HK-2 (cell line): ENCODE data around the gene BANP.
"Not testable (repeated sequence)": the region's sequence is repeated elsewhere in the genome, so short reads cannot be mapped to it uniquely, and the experiment has no call there.

Experiments
- DNase-seq: peaks from one replicate; pipeline ENCODE4 v3.0.0-alpha.2; 2018; ENCODE audit not compliant: unreplicated experiment

Gene BANP

DNA sequence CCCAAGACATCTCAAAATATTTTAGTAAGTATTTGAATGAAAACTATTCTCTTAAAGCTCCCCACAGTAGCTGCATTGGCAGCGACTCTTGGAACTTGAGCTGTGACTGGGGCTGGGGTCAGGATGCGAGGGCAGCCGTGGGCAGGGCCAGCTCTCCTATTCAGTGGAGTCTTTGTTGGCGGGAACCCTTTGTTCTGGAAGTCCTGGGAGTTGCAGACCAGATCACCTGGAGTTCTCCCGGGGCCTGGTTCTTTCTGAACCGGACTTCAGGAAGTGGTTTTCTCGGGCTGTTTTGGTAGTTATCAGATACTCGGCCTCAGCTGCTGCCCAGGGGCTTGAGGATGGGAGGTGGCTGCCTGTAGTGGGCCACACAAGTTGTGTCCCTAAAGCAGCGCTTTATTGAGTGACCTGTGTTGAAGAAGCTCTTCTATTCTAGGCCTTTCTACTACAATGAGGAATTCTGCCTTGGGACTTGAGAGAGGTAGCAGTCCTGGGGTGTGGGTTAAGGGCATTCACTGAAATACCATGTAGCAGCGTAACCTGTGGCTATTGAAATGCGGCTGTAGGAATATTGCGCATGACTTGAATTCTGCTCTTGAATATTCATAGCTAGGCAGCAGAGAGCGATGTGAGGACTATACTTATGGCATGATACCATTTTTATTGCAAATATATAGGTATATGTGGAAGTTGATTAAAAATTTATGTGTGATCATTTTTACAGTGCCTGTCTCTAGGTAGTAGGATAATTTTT lies 77.1 kb downstream of the BANP start:
- not testable (repeated sequence) for DNase-seq

- no peak for DNase-seq
Observed at GRCh38 chr16:88030498-88030897, 79.3 kb downstream of the BANP start.

DNA sequence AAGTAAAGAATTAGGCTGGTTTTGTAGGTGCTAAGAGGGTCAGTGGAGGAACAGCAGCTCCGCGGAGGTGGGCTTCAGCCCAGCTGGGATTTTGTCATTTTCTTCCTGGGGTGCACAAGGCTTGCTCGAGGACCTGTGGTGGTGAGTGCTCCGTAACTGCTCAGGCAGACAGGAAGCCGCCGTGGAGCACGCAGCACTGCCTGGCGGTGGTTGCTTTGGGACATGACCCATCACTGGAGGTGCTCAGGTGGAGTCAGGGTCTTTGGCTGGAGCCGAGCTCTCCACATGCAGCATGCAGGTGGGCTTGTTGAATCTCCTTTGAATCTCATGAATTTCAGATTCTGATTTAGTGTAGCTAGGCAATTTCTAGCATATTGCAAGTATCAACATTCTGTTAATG lies 79.7 kb downstream of the BANP start:
- DNase-seq: not testable (repeated sequence)

GRCh38 chr16:88033003-88033740 lies 81.9 kb downstream of the BANP start:
- not testable (repeated sequence) for DNase-seq

GRCh38 chr16:88034770-88035169 lies 83.5 kb downstream of the BANP start:
- DNase-seq: no peak

- DNase-seq: no peak
Observed at GRCh38 chr16:88035292-88035691, 84.1 kb downstream of the BANP start.

DNA sequence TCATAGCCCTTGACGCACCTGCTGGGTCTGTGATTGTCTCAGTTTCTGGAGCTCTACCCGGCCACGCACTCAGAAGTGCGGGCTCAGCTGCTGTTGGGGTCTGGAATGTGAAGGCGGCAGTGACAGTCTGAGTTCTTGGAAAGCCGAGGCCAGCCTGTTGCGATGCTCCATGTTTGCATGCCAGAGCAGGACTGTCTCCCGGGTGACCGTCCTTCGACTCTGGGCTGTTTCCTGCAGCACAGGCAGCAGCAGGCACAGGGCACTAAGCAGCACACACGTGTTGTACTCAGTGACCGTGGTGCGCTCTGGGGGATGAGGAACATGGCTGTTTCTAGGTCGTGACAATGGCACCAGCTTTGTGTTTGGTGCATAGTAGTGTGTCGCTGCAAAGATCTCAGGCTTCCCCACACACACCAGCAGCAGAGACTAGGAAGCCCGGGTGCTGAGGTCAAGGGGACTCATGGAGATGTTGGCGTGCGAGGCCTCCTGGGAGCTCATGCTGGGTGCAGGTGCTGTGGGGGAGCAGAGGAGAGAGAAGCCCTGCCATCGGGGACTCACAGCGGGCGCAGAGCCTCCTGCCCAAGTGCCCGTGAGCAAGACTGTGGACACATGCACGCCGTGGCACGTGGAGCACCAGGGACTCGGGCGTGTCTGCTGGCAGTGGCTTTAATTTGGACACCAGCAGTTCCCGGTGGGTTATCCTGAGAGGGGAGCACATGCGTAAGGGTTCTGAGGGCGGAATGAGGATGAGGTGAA lies 84.8 kb downstream of the BANP start:
- DNase-seq: not testable (repeated sequence)

DNA sequence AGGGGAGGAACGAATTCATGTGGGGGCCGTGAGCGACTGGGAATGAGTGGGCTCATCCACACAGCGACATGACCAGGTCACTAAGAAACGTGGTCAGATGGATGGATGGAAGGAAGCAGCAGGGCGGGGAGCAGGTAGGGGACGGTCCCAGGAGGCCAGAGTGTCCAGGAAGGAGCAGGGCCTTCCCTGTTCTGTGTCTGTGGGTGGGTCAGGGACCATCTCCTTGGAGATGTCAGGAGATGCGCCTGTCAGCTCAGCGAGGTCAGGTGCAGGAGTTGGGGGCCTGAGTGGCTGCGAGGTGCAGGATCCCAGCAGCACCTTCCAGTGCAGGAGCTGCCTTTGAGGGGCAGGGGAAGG lies 85.4 kb downstream of the BANP start:
- not testable (repeated sequence) for DNase-seq

DNA sequence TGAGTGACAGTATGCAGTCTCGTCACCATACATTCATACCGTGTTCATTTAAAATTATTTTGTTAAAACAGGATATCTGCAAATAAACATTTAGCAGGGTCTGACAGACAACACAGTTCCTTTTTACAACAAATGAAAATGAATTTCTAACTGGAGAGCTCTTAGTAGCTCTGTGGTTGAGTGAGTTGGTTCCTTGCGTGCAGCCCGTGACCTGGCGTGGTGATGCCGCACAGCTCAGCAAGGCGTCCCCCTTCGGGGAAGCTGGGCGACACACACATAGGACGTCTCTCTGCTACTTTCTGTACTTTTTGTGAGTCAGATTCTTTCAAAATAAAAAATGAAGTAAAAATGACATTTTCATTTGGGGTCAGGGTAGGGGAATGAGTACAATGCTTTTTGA lies 86.1 kb downstream of the BANP start:
- DNase-seq: not testable (repeated sequence)

- not testable (repeated sequence) for DNase-seq
Observed at GRCh38 chr16:88037876-88038525, 86.8 kb downstream of the BANP start.

- DNase-seq: not testable (repeated sequence)
Observed at GRCh38 chr16:88038526-88038908, 87.3 kb downstream of the BANP start.

DNA sequence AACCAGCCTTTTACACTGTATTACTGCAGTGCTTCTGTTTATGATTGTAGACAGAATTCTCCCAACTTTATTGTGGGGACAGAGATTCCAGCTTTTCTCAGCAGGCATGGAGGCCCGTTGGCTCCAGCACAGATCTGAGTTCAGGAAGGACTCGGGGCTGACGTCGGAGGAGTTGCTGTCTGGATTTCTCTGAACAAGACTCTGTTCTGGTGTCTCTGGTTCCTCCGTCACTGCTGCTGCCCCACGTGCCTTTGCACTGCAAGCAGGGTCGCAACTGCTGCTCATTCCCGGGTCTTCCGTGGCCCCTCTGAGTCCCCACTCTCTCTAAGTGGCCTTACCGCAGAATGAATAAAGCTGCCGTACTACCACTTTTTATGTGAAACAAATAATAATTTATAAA lies 88.4 kb downstream of the BANP start:
- DNase-seq: no peak

DNA sequence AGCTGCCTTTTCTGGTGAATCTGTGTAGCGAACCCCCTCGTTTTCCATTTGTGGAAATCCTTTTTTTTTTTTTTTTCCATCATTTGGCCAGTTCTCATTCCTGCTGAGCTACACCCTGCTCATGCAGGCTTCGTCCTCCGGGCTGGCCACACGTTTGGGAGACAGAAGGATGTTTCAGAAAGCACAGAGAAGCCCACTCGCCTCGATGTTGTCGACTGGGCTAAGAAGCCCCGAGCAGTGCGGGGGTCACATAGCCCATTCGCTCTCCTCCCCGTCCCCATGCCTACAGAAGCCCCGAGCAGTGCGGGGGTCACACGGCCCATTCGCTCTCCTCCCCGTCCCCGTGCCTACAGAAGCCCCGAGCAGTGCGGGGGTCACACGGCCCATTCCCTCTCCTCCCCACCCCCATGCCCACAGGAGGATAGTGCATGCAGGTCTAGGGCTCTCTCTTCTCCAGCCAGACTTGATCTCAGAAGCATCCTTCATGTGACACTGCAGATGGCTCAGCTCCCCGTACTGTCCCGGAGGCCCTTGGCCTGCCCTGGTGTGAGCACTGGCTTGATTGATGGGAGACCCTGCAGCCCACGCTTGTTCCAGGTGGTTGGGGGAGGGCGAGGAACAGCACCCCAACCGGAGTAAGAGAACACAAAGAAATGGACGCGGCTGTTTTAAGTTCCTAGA lies 89.1 kb downstream of the BANP start:
- not testable (repeated sequence) for DNase-seq

- not testable (repeated sequence) for DNase-seq
Observed at GRCh38 chr16:88040877-88041244, 89.6 kb downstream of the BANP start.

GRCh38 chr16:88041506-88041905 lies 90.3 kb downstream of the BANP start:
- not testable (repeated sequence) for DNase-seq

GRCh38 chr16:88041986-88042562 lies 90.8 kb downstream of the BANP start:
- DNase-seq: not testable (repeated sequence)

GRCh38 chr16:88043208-88043910 lies 92.1 kb downstream of the BANP start:
- DNase-seq: not testable (repeated sequence)

DNA sequence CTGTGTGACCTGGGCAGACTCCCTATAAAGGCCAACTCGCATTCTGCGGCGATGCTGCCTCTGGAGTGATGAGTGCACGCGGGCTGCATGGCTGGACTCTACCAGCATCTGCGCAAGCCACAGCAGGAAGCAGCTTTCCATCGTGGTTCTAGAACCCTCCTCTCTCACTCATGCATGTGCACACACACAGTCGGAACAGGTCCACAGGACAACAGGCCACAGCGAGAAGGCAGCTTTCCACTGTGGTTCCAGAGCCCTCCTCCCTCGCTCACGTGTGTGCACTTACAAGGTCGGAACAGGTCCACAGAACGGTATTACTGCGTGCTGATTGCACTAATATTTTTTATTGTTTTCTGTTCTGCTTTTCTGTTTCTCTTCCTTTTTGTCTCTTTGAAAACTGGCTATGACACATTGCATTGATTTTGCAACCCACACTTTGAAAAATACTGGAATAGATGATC lies 92.9 kb downstream of the BANP start:
- DNase-seq: not testable (repeated sequence)

- not testable (repeated sequence) for DNase-seq
Observed at GRCh38 chr16:88045361-88045760, 94.1 kb downstream of the BANP start.

DNA sequence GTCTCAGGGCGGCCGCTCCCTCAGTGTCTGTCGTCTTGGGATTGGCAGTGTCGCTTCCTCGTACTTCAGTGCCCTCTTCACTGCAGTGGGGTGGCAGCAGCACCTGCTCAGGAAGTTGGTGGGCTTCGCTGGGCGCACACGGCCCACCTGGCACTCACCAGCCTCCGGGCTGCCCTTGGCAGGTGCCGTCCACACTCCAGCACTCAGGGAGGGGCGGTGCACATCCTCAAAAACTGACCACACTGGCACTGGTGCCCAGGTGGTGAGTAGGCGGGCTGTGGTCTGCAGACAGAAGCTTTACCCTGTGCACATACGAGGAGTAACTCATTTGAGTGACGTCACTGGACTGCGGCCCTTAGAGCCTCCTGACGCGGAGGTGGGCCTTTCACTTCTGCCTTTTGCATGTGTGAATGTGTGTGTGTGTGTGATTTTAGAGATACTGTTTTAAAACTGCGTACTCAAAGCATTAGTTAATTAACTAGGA lies 94.6 kb downstream of the BANP start:
- DNase-seq: no peak
